DOHH2 (cell line): Measurements from ENCODE around the gene FAXC.

Experiments
- EZH2phosphoT487 ChIP-seq: fragments of 200-600 bp; sonication (generic); IDR thresholded peaks from 2 replicates; pipeline ENCODE4 v1.6.1; 2017; ENCODE audit warnings: borderline replicate concordance, mild to moderate bottlenecking, antibody characterized with exemption, low read length, moderate library complexity, mixed read lengths
- TF ChIP-seq, protein P1 (sequence below): fragments of 200-600 bp; sonication (generic); IDR thresholded peaks from one replicate; pipeline ENCODE4 v1.5.1; 2014; ENCODE audit warnings: antibody characterized with exemption, mild to moderate bottlenecking, low read depth, low read length; ENCODE audit not compliant: poor library complexity, severe bottlenecking

DNA sequence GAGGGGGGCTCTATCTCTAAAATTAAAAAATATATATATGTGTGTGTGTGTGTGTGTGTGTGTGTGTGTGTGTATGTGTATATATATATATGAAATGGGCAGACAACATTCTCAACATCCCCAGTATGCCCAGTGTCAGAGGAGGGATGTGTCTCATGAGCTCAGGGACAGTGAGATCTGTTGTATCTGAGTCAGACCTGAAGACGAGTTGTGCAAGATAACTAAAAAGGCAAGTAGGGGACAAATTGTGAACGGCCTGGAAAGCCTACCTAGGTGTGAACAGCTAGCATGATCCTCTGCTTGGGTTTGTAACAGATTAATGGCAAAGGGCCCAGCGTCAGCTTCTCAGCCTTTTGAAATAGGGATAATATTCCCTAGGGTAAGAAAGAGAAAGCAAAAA is 124.3 kb downstream of the FAXC start:
- TF ChIP-seq, protein P1, sequence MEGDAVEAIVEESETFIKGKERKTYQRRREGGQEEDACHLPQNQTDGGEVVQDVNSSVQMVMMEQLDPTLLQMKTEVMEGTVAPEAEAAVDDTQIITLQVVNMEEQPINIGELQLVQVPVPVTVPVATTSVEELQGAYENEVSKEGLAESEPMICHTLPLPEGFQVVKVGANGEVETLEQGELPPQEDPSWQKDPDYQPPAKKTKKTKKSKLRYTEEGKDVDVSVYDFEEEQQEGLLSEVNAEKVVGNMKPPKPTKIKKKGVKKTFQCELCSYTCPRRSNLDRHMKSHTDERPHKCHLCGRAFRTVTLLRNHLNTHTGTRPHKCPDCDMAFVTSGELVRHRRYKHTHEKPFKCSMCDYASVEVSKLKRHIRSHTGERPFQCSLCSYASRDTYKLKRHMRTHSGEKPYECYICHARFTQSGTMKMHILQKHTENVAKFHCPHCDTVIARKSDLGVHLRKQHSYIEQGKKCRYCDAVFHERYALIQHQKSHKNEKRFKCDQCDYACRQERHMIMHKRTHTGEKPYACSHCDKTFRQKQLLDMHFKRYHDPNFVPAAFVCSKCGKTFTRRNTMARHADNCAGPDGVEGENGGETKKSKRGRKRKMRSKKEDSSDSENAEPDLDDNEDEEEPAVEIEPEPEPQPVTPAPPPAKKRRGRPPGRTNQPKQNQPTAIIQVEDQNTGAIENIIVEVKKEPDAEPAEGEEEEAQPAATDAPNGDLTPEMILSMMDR: no peak
- TF ChIP-seq EZH2phosphoT487: no peak
